ENCODE results near the gene THAP7. TPM values are rescaled to one million over a fixed set of nuclear protein-coding genes. Genes with fewer than 3 reads are reported as not detected.

Gene THAP7
- total and polyA plus RNA-seq, 9 donors = 7.8 to 54.9 (median 39.3) TPM

- 91 to 95% (median 94%) methylated on average over 3 of the region's 3 CpGs for WGBS, 3 donors
- Histone ChIP-seq H3K4me3 (no peak overlapping the region), H3K36me3 (no peaks in the 10 kb centered on the region), H3K27me3 (no peaks in the 10 kb centered on the region), H3K9me3 (no peaks in the 10 kb centered on the region), H3K27ac (no peak overlapping the region), H3K4me1 (ENCODE audit: insufficient read depth) (peaks cover 7% of the 10 kb centered on the region)
- intact Hi-C loops (cut with DNase I) = no loop called here
- no peak for DNase-seq
- TF ChIP-seq EP300 (IDR thresholded peaks at IDR 0.05) = no peak
- no peak for TF ChIP-seq CTCF (IDR thresholded peaks at IDR 0.05)
- no peak for TF ChIP-seq POLR2A (IDR thresholded peaks at IDR 0.05)
Measured at GRCh38 chr22:21034989-21035388, 33.1 kb upstream of the THAP7 start.

- Histone ChIP-seq H3K27ac (no peak overlapping the region), H3K4me1 (ENCODE audit: insufficient read depth) (peaks cover 7% of the 10 kb centered on the region), H3K4me3 (no peak overlapping the region), H3K27me3 (no peaks in the 10 kb centered on the region), H3K36me3 (no peaks in the 10 kb centered on the region), H3K9me3 (no peaks in the 10 kb centered on the region)
- DNase-seq = no peak
- intact Hi-C loops (cut with DNase I) = no loop called here
- WGBS, 3 donors = 90 to 95% (median 93%) methylated on average over 3 of the region's 3 CpGs
- TF ChIP-seq POLR2A (IDR thresholded peaks at IDR 0.05) (no peak), CTCF (IDR thresholded peaks at IDR 0.05) (no peak), EP300 (IDR thresholded peaks at IDR 0.05) (no peak)
Measured at GRCh38 chr22:21033895-21034294, 32.0 kb upstream of the THAP7 start.

GRCh38 chr22:21032868-21033688 is 31.2 kb upstream of the THAP7 start:
- H3K27ac ChIP-seq = no peak overlapping the region
- H3K36me3 ChIP-seq = no peaks in the 10 kb centered on the region
- no peak for DNase-seq
- no peak overlapping the region for H3K4me3 ChIP-seq
- peaks cover 6% of the 10 kb centered on the region for H3K4me1 ChIP-seq (ENCODE audit: insufficient read depth)
- intact Hi-C loops (cut with DNase I) = no loop called here
- H3K9me3 ChIP-seq = no peaks in the 10 kb centered on the region
- WGBS, 3 donors = 82 to 86% (median 85%) methylated on average over 12 of the region's 12 CpGs
- TF ChIP-seq POLR2A (IDR thresholded peaks at IDR 0.05) (no peak), EP300 (IDR thresholded peaks at IDR 0.05) (no peak), CTCF (IDR thresholded peaks at IDR 0.05) (no peak)
- no peaks in the 10 kb centered on the region for H3K27me3 ChIP-seq

GRCh38 chr22:21032037-21032867 is 30.3 kb upstream of the THAP7 start, which contains the start of gene SLC7A4:
Gene SLC7A4 (minus strand): TSS chr22:21032561. CDS start chr22:21031812, 749 bp downstream.
- WGBS, 3 donors = 5 to 7% (median 7%) methylated on average over 30 to 59 of the region's 59 CpGs
- no peak for TF ChIP-seq CTCF (IDR thresholded peaks at IDR 0.05)
- no peak for TF ChIP-seq EP300 (IDR thresholded peaks at IDR 0.05)
- no peak for TF ChIP-seq POLR2A (IDR thresholded peaks at IDR 0.05)
- Histone ChIP-seq H3K27ac (no peak within 1 kb of the TSS), H3K9me3 (no peaks in the 10 kb centered on the region), H3K4me1 (ENCODE audit: insufficient read depth) (peaks cover 8% of the 10 kb centered on the region), H3K36me3 (no peaks in the 10 kb centered on the region), H3K4me3 (peak within 1 kb of the TSS; percentile 19), H3K27me3 (no peaks in the 10 kb centered on the region)
- peak in 1 of 5 donors; percentile 62 for DNase-seq
- intact Hi-C loops (cut with DNase I) = no loop called here
